Measurements from ENCODE around the gene TMEM198. TPM values are rescaled to one million over a fixed set of nuclear protein-coding genes. Genes with fewer than 3 reads are reported as not detected.

TMEM198 gene
- total and polyA plus RNA-seq, 2 of the 4 experiments (the other 2 are of a cell fraction) = 0.18 to 2.2 TPM

- H3K79me1 ChIP-seq (ENCODE audit: low read depth in 1 of 2, low read length in 2 of 2) = no peaks in the 10 kb centered on the region
- no peak overlapping the region for H3K4ac ChIP-seq (ENCODE audit: low read depth, low read length)
- no peak overlapping the region for H2AK5ac ChIP-seq (ENCODE audit: low read depth, low read length)
- POLR2A ChIA-PET (ENCODE audit: unreplicated experiment) = no interaction called here
- H2BK15ac ChIP-seq (ENCODE audit: low read depth, low read length) = no peak overlapping the region
- H2BK120ac ChIP-seq (ENCODE audit: low read depth, low read length) = no peak overlapping the region
- H3K18ac ChIP-seq (ENCODE audit: low read depth, low read length) = no peak overlapping the region
- H3K9me3 ChIP-seq (ENCODE audit: control insufficient read depth, insufficient read depth, low read length) = no peaks in the 10 kb centered on the region
- DNase-seq = no peak
- H3K9me1 ChIP-seq (ENCODE audit: insufficient read depth, low read length) = no peaks in the 10 kb centered on the region
- H2BK20ac ChIP-seq (ENCODE audit: low read depth, low read length) = no peak overlapping the region
- H4K8ac ChIP-seq (ENCODE audit: low read depth in 2 of 2, low read length in 2 of 2) = no peak overlapping the region
- H3K4me2 ChIP-seq (ENCODE audit: low read depth, low read length) = no peak overlapping the region
- peaks cover 4% of the 10 kb centered on the region; the same call in 1 of the 2 replicates for H3K36me3 ChIP-seq (ENCODE audit: control insufficient read depth, insufficient read depth, low read length)
- no peak overlapping the region for H4K5ac ChIP-seq (ENCODE audit: low read depth, low read length)
- dilution Hi-C loops (cut with HindIII; ENCODE audit: low sequenced_read_pairs, unreplicated experiment) = no loop called here
- no peak overlapping the region for H3K27ac ChIP-seq (ENCODE audit: insufficient read depth, low read length)
- no peak overlapping the region for H3K56ac ChIP-seq (ENCODE audit: extremely low read depth, insufficient read depth, low read length)
- no peaks in the 10 kb centered on the region for H4K20me1 ChIP-seq (ENCODE audit: insufficient read depth, low read length)
- BruUV-seq (replicated peaks) = no TSS peak
- H3K9ac ChIP-seq (ENCODE audit: low read depth, low read length) = no peak overlapping the region
- H2BK5ac ChIP-seq (ENCODE audit: low read depth, low read length, poor library complexity, severe bottlenecking) = no peak overlapping the region
- 10% methylated on average over 4 of the region's 15 CpGs; no CpG with 5 or more reads in 1 of the 2 experiments for WGBS, 2 experiments (ENCODE audit: extremely low coverage in 2 of 2, insufficient read length in 1 of 2)
- H3K14ac ChIP-seq (replicated peaks; ENCODE audit: low read depth, low read length) = no peak overlapping the region
- no peak overlapping the region for H4K91ac ChIP-seq (ENCODE audit: insufficient read depth, low read depth, low read length)
- H3K23ac ChIP-seq (ENCODE audit: low read depth, low read length) = no peak overlapping the region
- H3K4me1 ChIP-seq (ENCODE audit: control insufficient read depth, insufficient read depth, low read length) = peaks cover 8% of the 10 kb centered on the region; the same call in 1 of the 2 replicates
- H2AK9ac ChIP-seq (replicated peaks; ENCODE audit: low read depth, low read length, poor library complexity) = no peak overlapping the region
- intact Hi-C loops (cut with micrococcal nuclease) = no loop called here
- CTCF ChIA-PET = interaction anchor here (0.7 to 1.6 kb wide), 3 partner anchors 10 to 66 kb away, joined by 3 to 6 read pairs (median 4); no protein-coding TSS in a partner anchor
- no peak for ATAC-seq (ENCODE audit: low read depth)
- H2AFZ ChIP-seq (replicated peaks; ENCODE audit: low read length, poor library complexity) = no peak overlapping the region
- no peak overlapping the region for H3K4me3 ChIP-seq (ENCODE audit: insufficient read depth, low read depth, low read length)
- peaks cover 63% of the 10 kb centered on the region for H3K27me3 ChIP-seq (ENCODE audit: control insufficient read depth, insufficient read depth, low read length)
- in situ Hi-C loops (cut with MboI; ENCODE audit: low sequenced_read_pairs) = no loop called here
- no peak for TF ChIP-seq USF2 (IDR thresholded peaks at IDR 0.05; ENCODE audit: low read depth, low read length)
- no peak for TF ChIP-seq ELK1 (IDR thresholded peaks at IDR 0.05; ENCODE audit: borderline replicate concordance, low read depth, low read length)
- no peak for TF ChIP-seq POLR2A (IDR thresholded peaks at IDR 0.05; ENCODE audit: low read depth, low read length)
- no peak for TF ChIP-seq RAD21 (IDR thresholded peaks at IDR 0.05; ENCODE audit: low read length)
- TF ChIP-seq SMC3 (IDR thresholded peaks at IDR 0.05; ENCODE audit: low read depth, low read length) = no peak
- no peak for TF ChIP-seq CHD1 (IDR thresholded peaks at IDR 0.05; ENCODE audit: low read depth, low read length)
- no peak for TF ChIP-seq CEBPB (IDR thresholded peaks at IDR 0.05; ENCODE audit: low read depth, low read length)
- TF ChIP-seq BHLHE40 (IDR thresholded peaks at IDR 0.05; ENCODE audit: low read depth, low read length) = no peak
- no peak for TF ChIP-seq MAFK (IDR thresholded peaks at IDR 0.05; ENCODE audit: low read depth, low read length)
- TF ChIP-seq RFX5 (IDR thresholded peaks at IDR 0.05; ENCODE audit: low read depth, low read length) = no peak
- TF ChIP-seq FOS (IDR thresholded peaks at IDR 0.05; ENCODE audit: low read depth, low read length) = no peak
- no peak for TF ChIP-seq RCOR1 (IDR thresholded peaks at IDR 0.05; ENCODE audit: insufficient replicate concordance, low read length)
- no peak for TF ChIP-seq CTCF (conservative IDR thresholded peaks at IDR 0.05; ENCODE audit: low read depth, low read length)
- TF ChIP-seq NFE2L2 (IDR thresholded peaks at IDR 0.05; ENCODE audit: low read depth, low read length) = no peak
- no peak for TF ChIP-seq MAZ (IDR thresholded peaks at IDR 0.05; ENCODE audit: borderline replicate concordance, low read depth, low read length)
Measured at GRCh38 chr2:219511547-219512325, 32.1 kb upstream of the TMEM198 start.

Measured in IMR-90 (cell line).